Small intestine (tissue), 7 donors: ENCODE data around the gene ALG9. TPM values are rescaled to one million over a fixed set of nuclear protein-coding genes. Genes with fewer than 3 reads are reported as not detected.

Experiments
- DNase-seq, 2 donors: peaks; one replicate each; pipeline versions ENCODE4 v3.0.0 to v3.0.0-alpha.2; 2013
- FAIRE-seq: peaks from 2 replicates; lab custom pipeline; 2012; peaks lifted over from hg19 to GRCh38; lab: Jason Lieb, UNC
- H3K27ac ChIP-seq, 3 donors: one replicate each; pipeline ENCODE4 v1.5.1; 2013; ENCODE audit warnings: low read length in 2 of 3, mild to moderate bottlenecking in 2 of 3, control low read depth in 1 of 3, inconsistent platforms in 1 of 3, low read depth in 1 of 3, moderate library complexity in 1 of 3
- H3K27me3 ChIP-seq, 3 donors: one replicate each; pipeline ENCODE4 v1.6.1; 2013; ENCODE audit warnings: low read length in 3 of 3, inconsistent platforms in 1 of 3; ENCODE audit not compliant: control insufficient read depth in 3 of 3, insufficient read depth in 3 of 3
- H3K36me3 ChIP-seq, 3 donors: one replicate each; pipeline ENCODE4 v1.6.1; 2013; ENCODE audit warnings: low read length in 3 of 3, inconsistent platforms in 1 of 3, low read depth in 1 of 3, mild to moderate bottlenecking in 1 of 3, moderate library complexity in 1 of 3; ENCODE audit not compliant: control insufficient read depth in 3 of 3, insufficient read depth in 2 of 3
- H3K4me1 ChIP-seq, 3 donors: one replicate each; pipeline ENCODE4 v1.6.1; 2013; ENCODE audit warnings: low read length in 2 of 3, inconsistent platforms in 1 of 3, low read depth in 1 of 3, mild to moderate bottlenecking in 1 of 3, moderate library complexity in 1 of 3; ENCODE audit not compliant: control insufficient read depth in 3 of 3, insufficient read depth in 2 of 3
- H3K4me3 ChIP-seq, 3 donors: one replicate each; pipeline ENCODE4 v1.5.1; 2013; ENCODE audit warnings: low read length in 3 of 3, control low read depth in 1 of 3, inconsistent platforms in 1 of 3, low read depth in 1 of 3, mild to moderate bottlenecking in 1 of 3, moderate library complexity in 1 of 3
- H3K9me3 ChIP-seq, 2 donors: one replicate each; pipeline ENCODE4 v1.6.1; 2013; ENCODE audit warnings: low read depth in 1 of 2, low read length in 1 of 2; ENCODE audit not compliant: control insufficient read depth in 2 of 2, insufficient read depth in 1 of 2
- WGBS, 3 donors: extraction: QIAGEN DNeasy Blood & Tissue Kit; methylation state at CpG; one replicate each; pipeline ENCODE4 v1.1.7; 2013; 5-methylcytosine and 5-hydroxymethylcytosine counted together
- polyA plus RNA-seq, 4 donors: library from polyadenylated mRNA; stranded (reverse) in 3 of 4; unstranded in 1 of 4; fragments of 200-250 nt in 3 of 4; fragments of 120-200 nt in 1 of 4; gene quantifications; one replicate each; pipeline versions ENCODE4 v1.2.1 to v1.2.3, GENCODE V29; 2013
- donor health status: healthy with polysubstance abuse.
- donor health status: control.
- donor health status: control.
- donor health status: Bipolar disorder and iron deficiency.
- donor health status: healthy.

The ALG9 gene
- polyA plus RNA-seq, 4 donors = 15.7 to 31.9 (median 17.3) TPM

GRCh38 chr11:111871693-111872161 is 346 bp upstream of the ALG9 start:
- 58 to 62% (median 62%) methylated on average over 5 of the region's 5 CpGs for WGBS, 3 donors
- peak overlapping the region; percentile 63 to 93 (median 87) for H3K27ac ChIP-seq

GRCh38 chr11:111870522-111870885 is 877 bp downstream of the ALG9 start:
- H3K9me3 ChIP-seq = no peaks in the 10 kb centered on the region
- peaks cover 0 to 7% (median 0%) of the 10 kb centered on the region in 3 donors for H3K4me1 ChIP-seq
- FAIRE-seq (no peak), DNase-seq (no peak)
- peaks cover 0 to 18% (median 2%) of the 10 kb centered on the region in 3 donors for H3K36me3 ChIP-seq
- H3K4me3 ChIP-seq = peak overlapping the region in 2 of 3 donors; percentile 64 to 84
- no peaks in the 10 kb centered on the region for H3K27me3 ChIP-seq
- H3K27ac ChIP-seq = peak overlapping the region; percentile 63 to 93 (median 87)

More at GRCh38 chr11:111871693-111872161, 346 bp upstream of the ALG9 start:
- FAIRE-seq (no peak), DNase-seq (peak in 1 of 2 donors; percentile 4)
- Histone ChIP-seq H3K9me3 (no peaks in the 10 kb centered on the region), H3K27me3 (no peaks in the 10 kb centered on the region), H3K36me3 (peaks cover 0 to 14% (median 0%) of the 10 kb centered on the region in 3 donors), H3K4me1 (peaks cover 0 to 7% (median 0%) of the 10 kb centered on the region in 3 donors), H3K4me3 (peak overlapping the region in 2 of 3 donors; percentile 64 to 84)

GRCh38 chr11:111870113-111870512 is 1.3 kb downstream of the ALG9 start:
- Histone ChIP-seq H3K36me3 (peaks cover 0 to 18% (median 2%) of the 10 kb centered on the region in 3 donors), H3K9me3 (no peaks in the 10 kb centered on the region), H3K27ac (peak overlapping the region in 1 of 3 donors; percentile 87), H3K4me3 (no peak overlapping the region), H3K27me3 (no peaks in the 10 kb centered on the region), H3K4me1 (peaks cover 0 to 7% (median 0%) of the 10 kb centered on the region in 3 donors)
- no peak for FAIRE-seq
- 93 to 100% (median 94%) methylated on average over 1 of the region's 1 CpG for WGBS, 3 donors
- no peak for DNase-seq

- H3K27ac ChIP-seq = no peak overlapping the region
- H3K4me1 ChIP-seq = peaks cover 0 to 3% (median 0%) of the 10 kb centered on the region in 3 donors
- DNase-seq (peak in 1 of 2 donors; percentile 30), FAIRE-seq (no peak)
- H3K9me3 ChIP-seq = no peaks in the 10 kb centered on the region
- no peaks in the 10 kb centered on the region for H3K27me3 ChIP-seq
- peaks cover 2 to 29% (median 2%) of the 10 kb centered on the region in 3 donors for H3K36me3 ChIP-seq
- H3K4me3 ChIP-seq = no peak overlapping the region
- 64 to 77% (median 67%) methylated on average over 3 of the region's 3 CpGs for WGBS, 3 donors
Measured at GRCh38 chr11:111860257-111860656, 11.1 kb downstream of the ALG9 start.

- FAIRE-seq (no peak), DNase-seq (no peak)
- no peaks in the 10 kb centered on the region for H3K27me3 ChIP-seq
- no peak overlapping the region for H3K4me3 ChIP-seq
- no peaks in the 10 kb centered on the region for H3K9me3 ChIP-seq
- no peak overlapping the region for H3K27ac ChIP-seq
- peaks cover 3 to 23% (median 3%) of the 10 kb centered on the region in 3 donors for H3K36me3 ChIP-seq
- peaks cover 0 to 3% (median 0%) of the 10 kb centered on the region in 3 donors for H3K4me1 ChIP-seq
Measured at GRCh38 chr11:111855506-111855905, 15.9 kb downstream of the ALG9 start.

- peaks cover 5 to 20% (median 7%) of the 10 kb centered on the region in 3 donors for H3K36me3 ChIP-seq
- H3K27me3 ChIP-seq = no peaks in the 10 kb centered on the region
- no peak overlapping the region for H3K4me3 ChIP-seq
- no peaks in the 10 kb centered on the region for H3K4me1 ChIP-seq
- 86 to 95% (median 90%) methylated on average over 2 of the region's 2 CpGs for WGBS, 3 donors
- no peaks in the 10 kb centered on the region for H3K9me3 ChIP-seq
- H3K27ac ChIP-seq = no peak overlapping the region
- FAIRE-seq (no peak), DNase-seq (no peak)
Measured at GRCh38 chr11:111852103-111852502, 19.3 kb downstream of the ALG9 start.

GRCh38 chr11:111851636-111852035 is 19.7 kb downstream of the ALG9 start:
- DNase-seq (peak in 1 of 2 donors; percentile 7), FAIRE-seq (no peak)
- peaks cover 5 to 19% (median 9%) of the 10 kb centered on the region in 3 donors for H3K36me3 ChIP-seq
- H3K27ac ChIP-seq = no peak overlapping the region
- no peaks in the 10 kb centered on the region for H3K9me3 ChIP-seq
- H3K4me3 ChIP-seq = no peak overlapping the region
- H3K27me3 ChIP-seq = no peaks in the 10 kb centered on the region
- H3K4me1 ChIP-seq = no peaks in the 10 kb centered on the region

- H3K4me1 ChIP-seq = no peaks in the 10 kb centered on the region
- H3K27ac ChIP-seq = no peak overlapping the region
- FAIRE-seq (no peak), DNase-seq (no peak)
- H3K36me3 ChIP-seq = peaks cover 5 to 19% (median 9%) of the 10 kb centered on the region in 3 donors
- H3K27me3 ChIP-seq = no peaks in the 10 kb centered on the region
- no peaks in the 10 kb centered on the region for H3K9me3 ChIP-seq
- 96 to 97% (median 96%) methylated on average over 8 of the region's 8 CpGs for WGBS, 3 donors
- no peak overlapping the region for H3K4me3 ChIP-seq
Measured at GRCh38 chr11:111851067-111851466, 20.3 kb downstream of the ALG9 start.

GRCh38 chr11:111849631-111850030 is 21.8 kb downstream of the ALG9 start:
- no peak overlapping the region for H3K27ac ChIP-seq
- H3K27me3 ChIP-seq = no peaks in the 10 kb centered on the region
- WGBS, 3 donors = 97 to 100% (median 97%) methylated on average over 3 of the region's 3 CpGs
- FAIRE-seq (no peak), DNase-seq (no peak)
- H3K9me3 ChIP-seq = no peaks in the 10 kb centered on the region
- no peaks in the 10 kb centered on the region for H3K4me1 ChIP-seq
- peaks cover 5 to 21% (median 14%) of the 10 kb centered on the region in 3 donors for H3K36me3 ChIP-seq
- H3K4me3 ChIP-seq = no peak overlapping the region
